ENCODE data around the gene TSPAN18.

The TSPAN18 gene

GRCh38 chr11:44980533-44981427 lies 254.0 kb downstream of the TSPAN18 start:
- TF ChIP-seq CTCF (conservative IDR thresholded peaks at IDR 0.05; ENCODE audit: control insufficient read depth, insufficient read depth, low read depth, low read length): no peak
- H3K4me3 ChIP-seq (ENCODE audit: control insufficient read depth, low read depth, low read length): no peak overlapping the region
- DNase-seq (ENCODE audit: low read depth): no peak

Data from fibroblast of mammary gland (primary cell).